HUES64 (cell line): ENCODE measurements around the gene ARHGAP10.
A peak's percentile ranks its signal among the peaks of the same experiment; 100 is the strongest.

Source experiments
- H3K27ac ChIP-seq: 2 replicates; pipeline ENCODE4 v1.7.0; 2013; ENCODE audit warnings: low read depth, low read length, inconsistent platforms
- H3K27me3 ChIP-seq: 2 replicates; pipeline ENCODE4 v1.6.1; 2013; ENCODE audit warnings: mild to moderate bottlenecking, low read length; ENCODE audit not compliant: insufficient read depth
- H3K36me3 ChIP-seq: 2 replicates; pipeline ENCODE4 v1.6.1; 2013; ENCODE audit warnings: mild to moderate bottlenecking, low read length; ENCODE audit not compliant: insufficient read depth
- H3K4me1 ChIP-seq: 2 replicates; pipeline ENCODE4 v1.6.1; 2013; ENCODE audit warnings: mild to moderate bottlenecking, low read length, moderate library complexity; ENCODE audit not compliant: insufficient read depth
- H3K4me3 ChIP-seq: 2 replicates; pipeline ENCODE4 v1.5.1; 2013; ENCODE audit warnings: mild to moderate bottlenecking, low read length, moderate library complexity
- H3K9ac ChIP-seq: 2 replicates; pipeline ENCODE4 v1.6.1; 2013; ENCODE audit warnings: mild to moderate bottlenecking, low read depth, low read length
- H3K9me3 ChIP-seq: 2 replicates; pipeline ENCODE4 v1.6.1; 2013; ENCODE audit warnings: low read depth, low read length; ENCODE audit not compliant: insufficient read depth
- WGBS: fragments of 150-250, 120-280 bp; methylation state at CpG from one replicate; pipeline ENCODE4 v1.1.7; 2013; ENCODE audit warnings: missing lambda C conversion rate; 5-methylcytosine and 5-hydroxymethylcytosine counted together

ARHGAP10 gene

GRCh38 chr4:147734496-147734895, 2.6 kb downstream of the ARHGAP10 start:
- H3K4me3 ChIP-seq: no peak overlapping the region
- H3K27ac ChIP-seq: no peak overlapping the region
- peaks cover 63% of the 10 kb centered on the region for H3K27me3 ChIP-seq
- H3K4me1 ChIP-seq: peaks cover 52% of the 10 kb centered on the region
- 82% methylated on average over 3 of the region's 3 CpGs for whole genome bisulfite sequencing
- H3K9ac ChIP-seq: no peak overlapping the region
- H3K36me3 ChIP-seq: no peaks in the 10 kb centered on the region
- H3K9me3 ChIP-seq: no peaks in the 10 kb centered on the region

- no peaks in the 10 kb centered on the region for H3K36me3 ChIP-seq
- H3K27me3 ChIP-seq: peaks cover 52% of the 10 kb centered on the region
- H3K27ac ChIP-seq: peak overlapping the region; percentile 38; the same call in 1 of the 2 replicates
- no peaks in the 10 kb centered on the region for H3K9me3 ChIP-seq
- no peak overlapping the region for H3K4me3 ChIP-seq
- peaks cover 46% of the 10 kb centered on the region for H3K4me1 ChIP-seq
- 83% methylated on average over 5 of the region's 6 CpGs for WGBS
- peak overlapping the region; percentile 38; the same call in 1 of the 2 replicates for H3K9ac ChIP-seq
Observed at GRCh38 chr4:147735413-147736301, 3.8 kb downstream of the ARHGAP10 start.

GRCh38 chr4:147736458-147736857, 4.6 kb downstream of the ARHGAP10 start:
- H3K9ac ChIP-seq: peak overlapping the region; percentile 38; the same call in 1 of the 2 replicates
- peaks cover 44% of the 10 kb centered on the region for H3K27me3 ChIP-seq
- H3K36me3 ChIP-seq: no peaks in the 10 kb centered on the region
- H3K27ac ChIP-seq: peak overlapping the region; percentile 38; the same call in 1 of the 2 replicates
- 50% methylated on average over 3 of the region's 3 CpGs for WGBS
- no peak overlapping the region for H3K4me3 ChIP-seq
- peaks cover 53% of the 10 kb centered on the region for H3K4me1 ChIP-seq
- no peaks in the 10 kb centered on the region for H3K9me3 ChIP-seq

GRCh38 chr4:147737623-147738022, 5.7 kb downstream of the ARHGAP10 start:
- H3K9me3 ChIP-seq: no peaks in the 10 kb centered on the region
- no peak overlapping the region for H3K9ac ChIP-seq
- no peak overlapping the region for H3K4me3 ChIP-seq
- peaks cover 60% of the 10 kb centered on the region for H3K4me1 ChIP-seq
- 8% methylated on average over 2 of the region's 2 CpGs for WGBS
- H3K27ac ChIP-seq: no peak overlapping the region; the same call in 1 of the 2 replicates
- no peaks in the 10 kb centered on the region; the same call in 1 of the 2 replicates for H3K36me3 ChIP-seq
- peaks cover 37% of the 10 kb centered on the region for H3K27me3 ChIP-seq

GRCh38 chr4:147739239-147739823, 7.4 kb downstream of the ARHGAP10 start:
- H3K9me3 ChIP-seq: no peaks in the 10 kb centered on the region
- WGBS: 80% methylated on average over 7 of the region's 7 CpGs
- H3K4me3 ChIP-seq: no peak overlapping the region
- H3K27me3 ChIP-seq: peaks cover 20% of the 10 kb centered on the region
- peaks cover 49% of the 10 kb centered on the region for H3K4me1 ChIP-seq
- H3K9ac ChIP-seq: no peak overlapping the region
- no peaks in the 10 kb centered on the region; the same call in 1 of the 2 replicates for H3K36me3 ChIP-seq
- H3K27ac ChIP-seq: no peak overlapping the region

- H3K27ac ChIP-seq: no peak overlapping the region
- H3K9ac ChIP-seq: no peak overlapping the region
- peaks cover 46% of the 10 kb centered on the region for H3K4me1 ChIP-seq
Observed at GRCh38 chr4:147740176-147740575, 8.3 kb downstream of the ARHGAP10 start.

GRCh38 chr4:147741190-147741788, 9.4 kb downstream of the ARHGAP10 start:
- Histone ChIP-seq H3K4me1 (peaks cover 35% of the 10 kb centered on the region), H3K27me3 (peaks cover under 1% of the 10 kb centered on the region; the same call in 1 of the 2 replicates)
- 92% methylated on average over 1 of the region's 1 CpG for WGBS

More at GRCh38 chr4:147740176-147740575, 8.3 kb downstream of the ARHGAP10 start:
- 96% methylated on average over 3 of the region's 3 CpGs for WGBS
- Histone ChIP-seq H3K27me3 (peaks cover 11% of the 10 kb centered on the region), H3K9me3 (no peaks in the 10 kb centered on the region), H3K36me3 (no peaks in the 10 kb centered on the region; the same call in 1 of the 2 replicates), H3K4me3 (no peak overlapping the region)

GRCh38 chr4:147747787-147748454, 16.0 kb downstream of the ARHGAP10 start:
- Histone ChIP-seq H3K27me3 (no peaks in the 10 kb centered on the region), H3K36me3 (no peaks in the 10 kb centered on the region), H3K9ac (no peak overlapping the region), H3K4me3 (no peak overlapping the region), H3K27ac (no peak overlapping the region), H3K4me1 (peaks cover 17% of the 10 kb centered on the region), H3K9me3 (no peaks in the 10 kb centered on the region)
- WGBS: 95% methylated on average over 5 of the region's 5 CpGs

More at GRCh38 chr4:147741190-147741788, 9.4 kb downstream of the ARHGAP10 start:
- no peaks in the 10 kb centered on the region for H3K9me3 ChIP-seq
- no peaks in the 10 kb centered on the region; the same call in 1 of the 2 replicates for H3K36me3 ChIP-seq
- no peak overlapping the region for H3K27ac ChIP-seq
- H3K9ac ChIP-seq: no peak overlapping the region
- H3K4me3 ChIP-seq: no peak overlapping the region

GRCh38 chr4:147749811-147750321, 18.0 kb downstream of the ARHGAP10 start:
- H3K27me3 ChIP-seq: no peaks in the 10 kb centered on the region
- H3K9ac ChIP-seq: no peak overlapping the region
- H3K27ac ChIP-seq: no peak overlapping the region
- no peaks in the 10 kb centered on the region for H3K36me3 ChIP-seq
- 83% methylated on average over 3 of the region's 3 CpGs for WGBS
- H3K4me1 ChIP-seq: peaks cover 30% of the 10 kb centered on the region
- H3K9me3 ChIP-seq: no peaks in the 10 kb centered on the region
- no peak overlapping the region for H3K4me3 ChIP-seq

- WGBS: 92% methylated on average over 4 of the region's 4 CpGs
- peaks cover 28% of the 10 kb centered on the region for H3K4me1 ChIP-seq
- no peaks in the 10 kb centered on the region for H3K9me3 ChIP-seq
- H3K27ac ChIP-seq: no peak overlapping the region
- H3K36me3 ChIP-seq: no peaks in the 10 kb centered on the region
- no peak overlapping the region for H3K4me3 ChIP-seq
- H3K9ac ChIP-seq: no peak overlapping the region
- no peaks in the 10 kb centered on the region for H3K27me3 ChIP-seq
Observed at GRCh38 chr4:147753047-147753446, 21.2 kb downstream of the ARHGAP10 start.
